ENCODE measurements around the gene DYRK1B. TPM values are rescaled to one million over a fixed set of nuclear protein-coding genes. Genes with fewer than 3 reads are reported as not detected.

The DYRK1B gene
- polyA plus RNA-seq, 1 donor (not counting 4 experiments of a cell fraction or from before 2014, with no cell fraction given) = 4.6 TPM

DNA sequence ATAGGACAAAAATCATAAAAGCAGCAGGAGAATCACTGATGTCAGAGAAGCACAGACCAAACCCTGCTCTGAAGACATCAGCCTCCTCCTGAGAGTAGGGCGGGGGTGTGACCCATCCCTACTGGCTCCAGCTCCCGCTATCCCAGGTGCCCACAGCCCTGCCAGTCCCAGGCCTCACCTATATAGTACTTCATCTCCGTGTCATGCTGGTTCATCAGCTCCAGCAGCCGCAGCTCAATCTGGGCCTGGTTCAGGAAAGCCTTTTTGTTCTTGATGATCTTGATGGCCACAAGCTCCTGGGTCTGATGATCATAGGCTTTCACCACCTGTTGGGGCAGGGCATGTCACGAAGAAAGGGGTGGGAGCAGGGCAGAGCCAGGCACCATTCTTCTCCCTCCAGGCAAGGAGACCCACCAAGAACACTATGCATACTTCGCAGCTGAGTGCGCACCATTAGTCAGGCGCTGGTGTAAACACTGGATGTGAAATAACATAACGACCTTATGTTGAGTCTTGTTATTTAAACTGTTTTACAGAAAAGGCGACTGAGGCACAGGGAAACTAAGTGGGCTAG, 4.2 kb downstream of the DYRK1B start:
- Histone ChIP-seq H3K4me3 (ENCODE audit: control insufficient read depth in 2 of 3, extremely low read depth in 1 of 3, insufficient read depth in 2 of 3, low read depth in 1 of 3, low read length in 3 of 3) (no peak overlapping the region), H4K20me1 (ENCODE audit: control insufficient read depth, extremely low read depth, insufficient read depth, low read length) (no peaks in the 10 kb centered on the region), H3K79me2 (ENCODE audit: control insufficient read depth, insufficient read depth, low read length) (peaks cover 12% of the 10 kb centered on the region), H3K36me3 (ENCODE audit: control insufficient read depth in 2 of 2, extremely low read depth in 1 of 2, insufficient read depth in 2 of 2, low read length in 2 of 2) (peaks cover 28 to 48% of the 10 kb centered on the region in 2 experiments), H3K9ac (ENCODE audit: control insufficient read depth, extremely low read depth, insufficient read depth, low read length) (no peak overlapping the region), H3K4me1 (ENCODE audit: control insufficient read depth, extremely low read depth, insufficient read depth, low read length) (peaks cover 14% of the 10 kb centered on the region), H3K27me3 (ENCODE audit: control insufficient read depth, extremely low read depth, insufficient read depth, low read length) (no peaks in the 10 kb centered on the region), H3K4me2 (ENCODE audit: control insufficient read depth, extremely low read depth, insufficient read depth, low read depth, low read length) (no peak overlapping the region), H3K9me1 (ENCODE audit: control insufficient read depth, extremely low read depth, insufficient read depth, low read length) (peaks cover 2% of the 10 kb centered on the region), H3K27ac (ENCODE audit: control insufficient read depth, insufficient read depth, low read length) (no peak overlapping the region), H2AFZ (ENCODE audit: control insufficient read depth, low read length) (no peak overlapping the region), H3K9me3 (ENCODE audit: control insufficient read depth, low read depth, low read length) (no peaks in the 10 kb centered on the region)
- no peak for TF ChIP-seq EZH2 (IDR thresholded peaks at IDR 0.05; ENCODE audit: low read length)
- TF ChIP-seq, protein P1, sequence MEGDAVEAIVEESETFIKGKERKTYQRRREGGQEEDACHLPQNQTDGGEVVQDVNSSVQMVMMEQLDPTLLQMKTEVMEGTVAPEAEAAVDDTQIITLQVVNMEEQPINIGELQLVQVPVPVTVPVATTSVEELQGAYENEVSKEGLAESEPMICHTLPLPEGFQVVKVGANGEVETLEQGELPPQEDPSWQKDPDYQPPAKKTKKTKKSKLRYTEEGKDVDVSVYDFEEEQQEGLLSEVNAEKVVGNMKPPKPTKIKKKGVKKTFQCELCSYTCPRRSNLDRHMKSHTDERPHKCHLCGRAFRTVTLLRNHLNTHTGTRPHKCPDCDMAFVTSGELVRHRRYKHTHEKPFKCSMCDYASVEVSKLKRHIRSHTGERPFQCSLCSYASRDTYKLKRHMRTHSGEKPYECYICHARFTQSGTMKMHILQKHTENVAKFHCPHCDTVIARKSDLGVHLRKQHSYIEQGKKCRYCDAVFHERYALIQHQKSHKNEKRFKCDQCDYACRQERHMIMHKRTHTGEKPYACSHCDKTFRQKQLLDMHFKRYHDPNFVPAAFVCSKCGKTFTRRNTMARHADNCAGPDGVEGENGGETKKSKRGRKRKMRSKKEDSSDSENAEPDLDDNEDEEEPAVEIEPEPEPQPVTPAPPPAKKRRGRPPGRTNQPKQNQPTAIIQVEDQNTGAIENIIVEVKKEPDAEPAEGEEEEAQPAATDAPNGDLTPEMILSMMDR (optimal IDR thresholded peaks at IDR 0.05 in 1 of 3, IDR thresholded peaks at IDR 0.05 in 1 of 3, conservative IDR thresholded peaks at IDR 0.05 in 1 of 3; ENCODE audit: extremely low read depth in 1 of 3, insufficient read depth in 2 of 3, low read length in 3 of 3) = no peak
- dilution Hi-C loops (cut with MboI; ENCODE audit: extremely low pct_ligation_motif_present, low sequenced_read_pairs) = no loop called here
- DNase-seq (ENCODE audit: low read depth, low spot score) = no peak
- FAIRE-seq = no peak

DNA sequence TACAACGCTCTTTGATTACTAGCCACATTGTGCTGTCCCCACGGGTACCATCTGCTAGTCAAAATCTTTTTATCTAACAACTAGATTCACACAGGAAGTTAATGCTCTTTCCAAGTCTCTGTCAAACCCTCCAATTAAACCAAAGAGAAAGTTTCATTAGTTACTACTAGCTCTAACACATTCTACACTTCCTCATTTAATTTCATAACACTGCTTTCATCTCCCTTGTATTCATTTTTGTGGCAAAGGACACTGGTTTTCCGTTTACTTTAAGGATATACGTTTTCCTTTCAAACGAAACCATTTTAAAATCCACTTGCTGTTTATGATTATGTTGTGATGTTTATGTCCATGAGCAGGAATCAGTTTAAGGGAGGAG, 5.3 kb downstream of the DYRK1B start:
- no peak overlapping the region for H3K9ac ChIP-seq (ENCODE audit: control insufficient read depth, extremely low read depth, insufficient read depth, low read length)
- H3K79me2 ChIP-seq (ENCODE audit: control insufficient read depth, insufficient read depth, low read length) = peaks cover 12% of the 10 kb centered on the region
- no peak overlapping the region for H3K4me2 ChIP-seq (ENCODE audit: control insufficient read depth, extremely low read depth, insufficient read depth, low read depth, low read length)
- FAIRE-seq (no peak), DNase-seq (ENCODE audit: low read depth, low spot score) (no peak)
- peaks cover 22 to 41% of the 10 kb centered on the region in 2 experiments for H3K36me3 ChIP-seq (ENCODE audit: control insufficient read depth in 2 of 2, extremely low read depth in 1 of 2, insufficient read depth in 2 of 2, low read length in 2 of 2)
- no peaks in the 10 kb centered on the region for H4K20me1 ChIP-seq (ENCODE audit: control insufficient read depth, extremely low read depth, insufficient read depth, low read length)
- H3K4me1 ChIP-seq (ENCODE audit: control insufficient read depth, extremely low read depth, insufficient read depth, low read length) = peaks cover 13% of the 10 kb centered on the region
- no peak overlapping the region for H2AFZ ChIP-seq (ENCODE audit: control insufficient read depth, low read length)
- peaks cover 2% of the 10 kb centered on the region for H3K9me1 ChIP-seq (ENCODE audit: control insufficient read depth, extremely low read depth, insufficient read depth, low read length)
- TF ChIP-seq, protein P1 (optimal IDR thresholded peaks at IDR 0.05 in 1 of 3, IDR thresholded peaks at IDR 0.05 in 1 of 3, conservative IDR thresholded peaks at IDR 0.05 in 1 of 3; ENCODE audit: extremely low read depth in 1 of 3, insufficient read depth in 2 of 3, low read length in 3 of 3) = no peak
- TF ChIP-seq EZH2 (IDR thresholded peaks at IDR 0.05; ENCODE audit: low read length) = no peak
- H3K9me3 ChIP-seq (ENCODE audit: control insufficient read depth, low read depth, low read length) = no peaks in the 10 kb centered on the region
- no peak overlapping the region for H3K4me3 ChIP-seq (ENCODE audit: control insufficient read depth in 2 of 3, extremely low read depth in 1 of 3, insufficient read depth in 2 of 3, low read depth in 1 of 3, low read length in 3 of 3)
- no peaks in the 10 kb centered on the region for H3K27me3 ChIP-seq (ENCODE audit: control insufficient read depth, extremely low read depth, insufficient read depth, low read length)
- no peak overlapping the region for H3K27ac ChIP-seq (ENCODE audit: control insufficient read depth, insufficient read depth, low read length)
- dilution Hi-C loops (cut with MboI; ENCODE audit: extremely low pct_ligation_motif_present, low sequenced_read_pairs) = no loop called here

Data from keratinocyte (primary cell).